H9 (cell line): ENCODE results near the gene RALGDS. TPM values are rescaled to one million over a fixed set of nuclear protein-coding genes. Genes with fewer than 3 reads are reported as not detected.
"Not testable (repeated sequence)": the region's sequence is repeated elsewhere in the genome, so short reads cannot be mapped to it uniquely, and the experiment has no call there.

Source experiments
- DNase-seq: peaks from one replicate; pipeline ENCODE4 v3.0.0-alpha.2; 2017
- H2AFZ ChIP-seq: one replicate; pipeline ENCODE4 v1.6.1; 2013; ENCODE audit warnings: mild to moderate bottlenecking, low read length, control low read depth, moderate library complexity
- H2AK5ac ChIP-seq: 2 replicates; pipeline ENCODE4 v1.6.1; 2013; ENCODE audit warnings: low read length, control low read depth, mixed read lengths; ENCODE audit not compliant: insufficient read length
- H2BK120ac ChIP-seq: one replicate; pipeline ENCODE4 v1.6.1; 2013; ENCODE audit warnings: low read depth, mild to moderate bottlenecking, low read length, control low read depth, inconsistent platforms; ENCODE audit not compliant: poor library complexity, severe bottlenecking
- H2BK12ac ChIP-seq: 2 replicates; pipeline ENCODE4 v1.6.1; 2013; ENCODE audit warnings: low read length, control low read depth, mixed read lengths, low read depth; ENCODE audit not compliant: insufficient read length
- H2BK15ac ChIP-seq: 2 replicates; pipeline ENCODE4 v1.6.1; 2013; ENCODE audit warnings: low read depth, low read length, control low read depth
- H2BK20ac ChIP-seq: one replicate; pipeline ENCODE4 v1.6.1; 2013; ENCODE audit warnings: low read depth, mild to moderate bottlenecking, low read length, control low read depth, inconsistent platforms; ENCODE audit not compliant: poor library complexity, severe bottlenecking
- H2BK5ac ChIP-seq: 2 replicates; pipeline ENCODE4 v1.6.1; 2013; ENCODE audit warnings: low read length, control low read depth, mixed read lengths; ENCODE audit not compliant: insufficient read length
- H3K14ac ChIP-seq: 2 replicates; pipeline ENCODE4 v1.6.1; 2013; ENCODE audit warnings: low read length, control low read depth; ENCODE audit not compliant: insufficient read depth
- H3K18ac ChIP-seq: 2 replicates; pipeline ENCODE4 v1.6.1; 2013; ENCODE audit warnings: low read depth, mild to moderate bottlenecking, mixed read lengths, low read length, control low read depth; ENCODE audit not compliant: insufficient read length
- H3K23ac ChIP-seq: 2 replicates; pipeline ENCODE4 v1.6.1; 2013; ENCODE audit warnings: low read length, control low read depth, mixed read lengths, low read depth; ENCODE audit not compliant: insufficient read length
- H3K23me2 ChIP-seq: 2 replicates; pipeline ENCODE4 v1.6.1; 2013; ENCODE audit warnings: low read depth, mild to moderate bottlenecking, mixed read lengths, low read length, control low read depth; ENCODE audit not compliant: insufficient read length, poor library complexity, severe bottlenecking
- H3K27ac ChIP-seq: 2 replicates; pipeline ENCODE4 v1.5.1; 2013; ENCODE audit warnings: low read length, control low read depth, mixed read lengths, low read depth; ENCODE audit not compliant: insufficient read length
- H3K27me3 ChIP-seq: 2 replicates; pipeline ENCODE4 v1.6.1; 2013; ENCODE audit warnings: low read length, control low read depth, inconsistent platforms; ENCODE audit not compliant: insufficient read depth
- H3K4ac ChIP-seq: 2 replicates; pipeline ENCODE4 v1.6.1; 2013; ENCODE audit warnings: low read depth, mild to moderate bottlenecking, control low read depth, inconsistent platforms, low read length, moderate library complexity
- H3K4me1 ChIP-seq: 2 replicates; pipeline ENCODE4 v1.6.1; 2013; ENCODE audit warnings: low read length, control low read depth, inconsistent platforms; ENCODE audit not compliant: insufficient read depth
- H3K4me2 ChIP-seq: 2 replicates; pipeline ENCODE4 v1.6.1; 2013; ENCODE audit warnings: low read length, control low read depth, mixed read lengths; ENCODE audit not compliant: insufficient read length, insufficient read depth
- H3K56ac ChIP-seq: 2 replicates; pipeline ENCODE4 v1.6.1; 2013; ENCODE audit warnings: low read depth, mild to moderate bottlenecking, mixed read lengths, low read length, control low read depth; ENCODE audit not compliant: insufficient read length
- H3K79me1 ChIP-seq: 2 replicates; pipeline ENCODE4 v1.6.1; 2013; ENCODE audit warnings: low read depth, mild to moderate bottlenecking, moderate library complexity, low read length, control low read depth, inconsistent platforms; ENCODE audit not compliant: insufficient read depth, poor library complexity, severe bottlenecking
- H3K79me2 ChIP-seq: 2 replicates; pipeline ENCODE4 v1.6.1; 2013; ENCODE audit warnings: low read length, control low read depth, inconsistent platforms; ENCODE audit not compliant: insufficient read depth
- H3K9ac ChIP-seq: 2 replicates; pipeline ENCODE4 v1.6.1; 2013; ENCODE audit warnings: low read length, control low read depth, mixed read lengths; ENCODE audit not compliant: insufficient read length; ENCODE audit errors: extremely low read depth
- H3K9me3 ChIP-seq: one replicate; pipeline ENCODE4 v1.6.1; 2013; ENCODE audit warnings: low read depth, low read length, inconsistent platforms; ENCODE audit not compliant: control insufficient read depth
- H3T11ph ChIP-seq: one replicate; pipeline ENCODE4 v1.6.1; 2013; ENCODE audit warnings: mild to moderate bottlenecking, low read length, control low read depth, inconsistent platforms
- H4K20me1 ChIP-seq: one replicate; pipeline ENCODE4 v1.6.1; 2013; ENCODE audit not compliant: control insufficient read depth, insufficient read length, insufficient read depth
- H4K5ac ChIP-seq: 2 replicates; pipeline ENCODE4 v1.6.1; 2013; ENCODE audit warnings: low read depth, mild to moderate bottlenecking, mixed read lengths, low read length, control low read depth; ENCODE audit not compliant: insufficient read length
- H4K8ac ChIP-seq: replicated peaks from 2 replicates; pipeline ENCODE4 v1.6.1; 2013; ENCODE audit warnings: low read length, control low read depth, mixed read lengths, low read depth; ENCODE audit not compliant: insufficient read length
- H4K91ac ChIP-seq: 2 replicates; pipeline ENCODE4 v1.6.1; 2013; ENCODE audit warnings: low read depth, mild to moderate bottlenecking, moderate library complexity, mixed read lengths, low read length, control low read depth; ENCODE audit not compliant: insufficient read length
- H3K27ac Mint-ChIP-seq, 3 experiments: 2 replicates in 2 of 3; 3 replicates in 1 of 3; pipeline ENCODE4 v1.8.0; 2020 to 2021; ENCODE audit warnings: mixed read lengths in 3 of 3, mild to moderate bottlenecking in 1 of 3, moderate library complexity in 1 of 3
- H3K27me3 Mint-ChIP-seq: 2 replicates; pipeline ENCODE4 v1.8.0; 2021; ENCODE audit warnings: low read depth, mild to moderate bottlenecking, moderate library complexity, mixed read lengths
- H3K36me3 Mint-ChIP-seq, 3 experiments: 2 replicates in 2 of 3; 3 replicates in 1 of 3; pipeline ENCODE4 v1.8.0; 2020 to 2021; ENCODE audit warnings: low read depth in 3 of 3, mixed read lengths in 3 of 3; ENCODE audit not compliant: insufficient read depth in 1 of 3
- H3K4me1 Mint-ChIP-seq, 2 experiments: 2 replicates each; pipeline ENCODE4 v1.8.0; 2020; ENCODE audit warnings: mixed read lengths in 2 of 2
- H3K4me3 Mint-ChIP-seq, 2 experiments: 2 replicates in 1 of 2; 3 replicates in 1 of 2; pipeline ENCODE4 v1.8.0; 2020 to 2021; ENCODE audit warnings: mild to moderate bottlenecking in 2 of 2, mixed read lengths in 2 of 2, moderate library complexity in 1 of 2
- H3K9me3 Mint-ChIP-seq, 2 experiments: 2 replicates in 1 of 2; 3 replicates in 1 of 2; pipeline ENCODE4 v1.8.0; 2020; ENCODE audit warnings: mild to moderate bottlenecking in 2 of 2, mixed read lengths in 2 of 2, moderate library complexity in 1 of 2
- WGBS: extraction: QIAGEN DNeasy Blood & Tissue Kit; methylation state at CpG from one replicate; pipeline ENCODE4 v1.1.7; 2013; ENCODE audit warnings: missing lambda C conversion rate, low lambda C conversion rate, mixed read lengths; ENCODE audit not compliant: insufficient read length; ENCODE audit errors: extremely low coverage; 5-methylcytosine and 5-hydroxymethylcytosine counted together
- total RNA-seq: library from RNA; stranded (reverse); gene quantifications from 2 replicates; pipeline ENCODE4 v1.2.1, GENCODE V29; 2021

The RALGDS gene
- total RNA-seq, 1 experiment from 2014 or later: 21.3 TPM

DNA sequence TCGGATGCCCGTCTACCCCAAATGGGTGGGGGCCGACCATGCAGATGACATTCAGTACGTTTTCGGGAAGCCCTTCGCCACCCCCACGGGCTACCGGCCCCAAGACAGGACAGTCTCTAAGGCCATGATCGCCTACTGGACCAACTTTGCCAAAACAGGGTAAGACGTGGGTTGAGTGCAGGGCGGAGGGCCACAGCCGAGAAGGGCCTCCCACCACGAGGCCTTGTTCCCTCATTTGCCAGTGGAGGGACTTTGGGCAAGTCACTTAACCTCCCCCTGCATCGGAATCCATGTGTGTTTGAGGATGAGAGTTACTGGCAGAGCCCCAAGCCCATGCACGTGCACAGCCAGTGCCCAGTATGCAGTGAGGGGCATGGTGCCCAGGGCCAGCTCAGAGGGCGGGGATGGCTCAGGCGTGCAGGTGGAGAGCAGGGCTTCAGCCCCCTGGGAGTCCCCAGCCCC is 50.5 kb downstream of the RALGDS start:
- H3K23ac ChIP-seq, H2BK20ac ChIP-seq, H2AK5ac ChIP-seq, H4K5ac ChIP-seq, H3K9me3 ChIP-seq, H3K4me1 ChIP-seq, H3K4me1 Mint-ChIP-seq, H2BK5ac ChIP-seq, H2BK120ac ChIP-seq, H3K27ac ChIP-seq, H3T11ph ChIP-seq, H3K27me3 Mint-ChIP-seq, H3K9me3 Mint-ChIP-seq, H3K4me2 ChIP-seq, H2BK15ac ChIP-seq, H3K4me3 Mint-ChIP-seq, H3K14ac ChIP-seq, H3K4ac ChIP-seq, H3K79me2 ChIP-seq, H3K36me3 Mint-ChIP-seq, H3K27me3 ChIP-seq, H2AFZ ChIP-seq, H4K20me1 ChIP-seq, DNase-seq, H4K8ac ChIP-seq, H3K79me1 ChIP-seq, H3K23me2 ChIP-seq, H4K91ac ChIP-seq, H3K56ac ChIP-seq, H3K9ac ChIP-seq, H3K27ac Mint-ChIP-seq, H2BK12ac ChIP-seq, H3K18ac ChIP-seq: not testable (repeated sequence)
- WGBS: no CpG with 5 or more reads among the region's 17 CpGs

GRCh38 chr9:133068431-133068830 is 52.6 kb downstream of the RALGDS start:
- not testable (repeated sequence) for H3K4ac ChIP-seq, H3K4me1 Mint-ChIP-seq, H3K79me2 ChIP-seq, H2BK120ac ChIP-seq, H3K27ac Mint-ChIP-seq, H3K4me3 Mint-ChIP-seq, H4K91ac ChIP-seq, H3K9me3 ChIP-seq, H3K27me3 ChIP-seq, H3K27ac ChIP-seq, H2BK12ac ChIP-seq, H4K20me1 ChIP-seq, H3K9ac ChIP-seq, H2BK20ac ChIP-seq, H3K36me3 Mint-ChIP-seq, DNase-seq, H3K27me3 Mint-ChIP-seq, H3K18ac ChIP-seq, H3K4me1 ChIP-seq, H2AK5ac ChIP-seq, H2BK15ac ChIP-seq, H4K8ac ChIP-seq, H2BK5ac ChIP-seq, H4K5ac ChIP-seq, H3K23ac ChIP-seq, H3K23me2 ChIP-seq, H3K56ac ChIP-seq, H2AFZ ChIP-seq, H3K14ac ChIP-seq, H3K4me2 ChIP-seq, H3T11ph ChIP-seq, H3K79me1 ChIP-seq, H3K9me3 Mint-ChIP-seq
- no CpG with 5 or more reads among the region's 15 CpGs for WGBS
